Right lobe of liver (tissue), 4 donors: ENCODE measurements around the gene ZNF75A.

ENCODE experiments used
- CTCF ChIP-seq, 4 donors: fragments of 200-600 bp in 3 of 4; fragments of 450-650 bp in 1 of 4; IDR thresholded peaks; one replicate each; pipeline versions ENCODE4 v1.5.1 to v1.8.0; 2016 to 2022; ENCODE audit warnings: antibody characterized with exemption in 4 of 4, mild to moderate bottlenecking in 2 of 4
- POLR2A ChIP-seq: fragments of 450-650 bp; IDR thresholded peaks from one replicate; pipeline ENCODE4 v1.6.1; 2017; ENCODE audit warnings: antibody characterized with exemption, mild to moderate bottlenecking
- donor health status: DM: no; HTN: no; CAD: no.
- donor health status: DM: no; HTN: no; CAD: no.
- donor health status: DM: no; HTN: yes; CAD: no.

- no peak for TF ChIP-seq CTCF (IDR thresholded peaks at IDR 0.05)
- TF ChIP-seq POLR2A = no peak
Measured at GRCh38 chr16:3304370-3304769, 927 bp upstream of the ZNF75A start.
